SH-SY5Y (cell line): Measurements from ENCODE around the gene SDK1.

ENCODE experiments used
- GATA2 ChIP-seq: IDR thresholded peaks from 2 replicates; pipeline ENCODE4 v1.6.1; 2011; ENCODE audit warnings: mild to moderate bottlenecking, low read depth, low read length
- GATA3 ChIP-seq: IDR thresholded peaks from 2 replicates; pipeline ENCODE4 v1.6.1; 2011; ENCODE audit warnings: low read depth, mild to moderate bottlenecking, low read length, moderate library complexity

GRCh38 chr7:4279216-4279615 lies 978.2 kb downstream of the SDK1 start:
- no peak for TF ChIP-seq GATA2
- no peak for TF ChIP-seq GATA3
